GM19397 (cell line): Measurements from ENCODE around the gene STARD13.
A peak's percentile ranks its signal among the peaks of the same experiment; 100 is the strongest.

ENCODE experiments used
- ATAC-seq: cut with Tn5 transposase; IDR thresholded peaks from one replicate; pipeline ENCODE4 v1.9.1; 2021; ENCODE audit warnings: mild to moderate bottlenecking, moderate library complexity; ENCODE audit not compliant: unreplicated experiment

The STARD13 gene

GRCh38 chr13:33125821-33126570 is 159.6 kb downstream of the STARD13 start:
- ATAC-seq, result no peak

GRCh38 chr13:33123066-33123859 is 162.3 kb downstream of the STARD13 start:
- no peak for ATAC-seq

GRCh38 chr13:33119856-33120543 is 165.6 kb downstream of the STARD13 start:
- no peak for ATAC-seq

GRCh38 chr13:33119022-33119781 is 166.4 kb downstream of the STARD13 start:
- ATAC-seq, result no peak

- no peak for ATAC-seq
Observed at GRCh38 chr13:33116321-33117010, 169.1 kb downstream of the STARD13 start.

GRCh38 chr13:33115274-33115673 is 170.3 kb downstream of the STARD13 start:
- no peak for ATAC-seq

GRCh38 chr13:33114146-33114545 is 171.4 kb downstream of the STARD13 start:
- ATAC-seq, result no peak

GRCh38 chr13:33112766-33113165 is 172.8 kb downstream of the STARD13 start:
- no peak for ATAC-seq

GRCh38 chr13:33111414-33112110 is 174.0 kb downstream of the STARD13 start:
- peak; percentile 19 for ATAC-seq

GRCh38 chr13:33110713-33111413 is 174.7 kb downstream of the STARD13 start:
- peak; percentile 51 for ATAC-seq

GRCh38 chr13:33110386-33110712 is 175.2 kb downstream of the STARD13 start:
- no peak for ATAC-seq

GRCh38 chr13:33109801-33110200 is 175.8 kb downstream of the STARD13 start:
- ATAC-seq, result no peak

- no peak for ATAC-seq
Observed at GRCh38 chr13:33109271-33109697, 176.3 kb downstream of the STARD13 start.

- ATAC-seq, result no peak
Observed at GRCh38 chr13:33108620-33109019, 176.9 kb downstream of the STARD13 start.

GRCh38 chr13:33107361-33107760 is 178.2 kb downstream of the STARD13 start:
- no peak for ATAC-seq

GRCh38 chr13:33106656-33107360 is 178.7 kb downstream of the STARD13 start:
- no peak for ATAC-seq

- no peak for ATAC-seq
Observed at GRCh38 chr13:33105387-33106005, 180.1 kb downstream of the STARD13 start.

- ATAC-seq, result no peak
Observed at GRCh38 chr13:33103457-33103856, 182.1 kb downstream of the STARD13 start.
